GM18526 (cell line): ENCODE results near the gene MGLL.

Experiments used
- POLR2A ChIP-seq: IDR thresholded peaks from 3 replicates; pipeline ENCODE4 v1.6.1; 2011; ENCODE audit not compliant: insufficient read length; ENCODE audit errors: extremely low read depth

Gene MGLL

GRCh38 chr3:127693336-127693843, 128.9 kb downstream of the MGLL start:
- no peak for TF ChIP-seq POLR2A

GRCh38 chr3:127692501-127693335, 129.6 kb downstream of the MGLL start:
- no peak for TF ChIP-seq POLR2A

GRCh38 chr3:127691974-127692373, 130.3 kb downstream of the MGLL start:
- TF ChIP-seq POLR2A: no peak

DNA sequence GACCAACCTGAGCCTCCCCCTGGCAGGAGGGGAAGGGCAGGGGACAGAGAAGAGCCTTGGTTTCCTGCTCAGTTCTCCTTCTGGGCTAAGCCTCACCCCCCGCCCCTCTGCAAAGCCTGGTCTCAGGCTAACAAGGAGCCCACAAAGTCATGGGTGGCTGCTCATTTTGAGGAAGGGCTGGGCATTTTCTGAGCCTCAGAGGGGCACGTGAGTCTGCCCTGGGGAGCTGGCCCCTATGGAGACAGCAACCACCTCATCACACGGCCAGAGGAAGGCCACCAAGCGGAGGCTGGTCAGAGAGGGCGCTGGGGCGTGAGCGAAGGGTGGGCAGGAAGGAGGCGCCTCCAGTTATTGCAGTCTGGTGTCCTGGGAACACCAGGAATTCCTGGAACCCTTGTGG, 130.8 kb downstream of the MGLL start:
- TF ChIP-seq POLR2A: no peak

- TF ChIP-seq POLR2A: no peak
Observed at GRCh38 chr3:127690823-127691452, 131.4 kb downstream of the MGLL start.

DNA sequence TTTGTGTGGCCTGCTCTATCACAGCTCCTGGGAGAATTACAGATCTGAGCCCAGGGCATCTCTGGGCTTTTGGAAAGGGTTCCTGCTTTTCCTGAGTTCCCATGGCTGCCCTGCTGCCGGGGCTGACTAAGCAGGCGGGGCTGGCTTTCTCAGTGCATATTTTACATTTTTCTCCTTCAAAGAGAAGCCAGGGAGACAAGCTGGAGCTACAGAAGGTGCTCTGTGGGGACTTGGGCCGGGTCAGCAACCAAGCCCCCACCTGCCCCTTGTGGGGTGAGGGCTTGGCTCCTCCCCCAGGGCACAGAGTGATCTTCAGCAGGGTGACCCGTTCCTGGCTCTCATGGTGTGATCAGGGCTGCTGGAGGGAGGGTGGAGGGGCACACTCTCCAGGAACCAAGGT, 132.2 kb downstream of the MGLL start:
- TF ChIP-seq POLR2A: no peak

DNA sequence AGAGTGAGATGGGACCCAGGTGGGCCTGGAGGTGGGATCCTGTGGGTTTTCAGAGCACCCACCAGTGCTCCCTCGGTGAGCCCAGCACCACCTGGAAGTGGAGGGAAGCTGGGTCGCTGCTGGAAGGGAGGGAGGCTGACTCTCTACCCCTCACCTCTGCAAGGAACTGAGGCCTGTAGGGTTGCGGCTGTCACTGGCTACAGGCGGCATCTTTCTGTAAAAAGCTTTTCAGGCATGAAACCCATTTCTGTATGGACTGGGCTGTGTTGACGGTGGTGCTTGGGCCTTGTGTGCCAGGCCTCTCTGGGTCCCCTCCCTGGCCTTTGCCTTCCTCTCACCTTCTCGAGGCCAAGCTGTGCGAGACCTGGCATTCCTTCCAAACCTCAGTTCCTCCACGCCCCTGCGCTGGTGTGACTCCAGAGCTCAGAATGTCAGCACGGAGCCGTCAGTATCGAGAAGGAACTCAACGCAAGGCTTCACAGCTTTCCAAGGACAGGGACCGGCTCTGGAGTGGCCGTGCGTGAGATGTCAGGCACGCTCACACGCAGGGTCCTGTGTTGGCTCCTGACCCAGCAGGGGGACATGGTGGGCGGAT, 133.0 kb downstream of the MGLL start:
- no peak for TF ChIP-seq POLR2A

DNA sequence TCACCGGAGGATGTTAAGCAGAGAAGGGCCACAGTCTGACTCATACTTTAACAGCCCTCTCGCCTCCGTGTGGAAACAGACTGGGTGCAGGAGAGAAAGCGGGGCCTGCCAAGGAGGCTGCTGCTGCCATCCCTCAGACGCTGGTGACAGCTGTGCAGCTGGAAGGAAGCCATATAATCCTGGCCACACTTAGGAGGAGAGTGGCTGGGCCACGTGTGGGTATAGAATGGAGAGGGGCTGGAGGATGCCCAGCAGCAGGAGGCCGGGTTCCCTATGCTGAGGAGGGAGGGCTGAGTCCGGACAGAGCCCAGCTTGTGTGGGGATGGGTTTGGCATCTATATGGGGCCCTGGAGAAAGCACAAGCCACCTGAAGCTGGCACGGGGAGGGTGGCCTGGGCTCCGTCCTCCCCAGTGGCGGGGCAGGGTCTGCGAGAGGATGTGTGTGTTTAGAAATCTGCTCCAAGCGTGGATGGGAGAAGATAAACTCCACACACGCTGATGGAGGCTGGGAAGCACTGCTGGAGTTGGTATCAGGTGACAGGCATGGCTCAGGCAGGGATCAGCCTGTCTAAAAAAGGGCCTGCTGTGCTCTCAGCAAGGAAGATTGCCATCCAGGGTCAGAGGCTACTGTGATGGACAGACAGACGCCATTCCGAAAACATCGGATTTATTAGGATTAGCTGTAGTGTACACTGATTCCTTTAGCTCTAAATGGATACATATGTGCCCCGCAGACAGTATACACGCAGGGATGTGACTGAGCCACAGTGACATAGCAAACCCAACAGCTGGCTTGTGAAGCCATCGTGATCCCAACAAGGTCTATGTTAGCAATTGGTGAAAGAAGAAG, 133.7 kb downstream of the MGLL start:
- TF ChIP-seq POLR2A: no peak

GRCh38 chr3:127688022-127688415, 134.3 kb downstream of the MGLL start:
- TF ChIP-seq POLR2A: no peak

GRCh38 chr3:127687228-127687737, 135.0 kb downstream of the MGLL start:
- TF ChIP-seq POLR2A: no peak

- TF ChIP-seq POLR2A: no peak
Observed at GRCh38 chr3:127686512-127686894, 135.8 kb downstream of the MGLL start.

- TF ChIP-seq POLR2A: no peak
Observed at GRCh38 chr3:127685708-127686511, 136.4 kb downstream of the MGLL start.

- no peak for TF ChIP-seq POLR2A
Observed at GRCh38 chr3:127684871-127685707, 137.2 kb downstream of the MGLL start.
